Limb (tissue), 2 donors: ENCODE measurements around the gene ARHGAP42.

ENCODE experiments used
- DNase-seq, 2 donors: peaks; one replicate each; pipeline ENCODE4 v3.0.0-alpha.2; 2016; ENCODE audit errors: extremely low spot score in 2 of 2

The ARHGAP42 gene

GRCh38 chr11:101019870-101020269, 332.8 kb downstream of the ARHGAP42 start:
- DNase-seq = no peak

GRCh38 chr11:101022256-101022655, 335.2 kb downstream of the ARHGAP42 start:
- DNase-seq = no peak

- DNase-seq = no peak
Measured at GRCh38 chr11:101028644-101029043, 341.6 kb downstream of the ARHGAP42 start.

- DNase-seq = no peak
Measured at GRCh38 chr11:101030015-101030414, 342.9 kb downstream of the ARHGAP42 start.

GRCh38 chr11:101030692-101031091, 343.6 kb downstream of the ARHGAP42 start:
- DNase-seq = no peak

- DNase-seq = no peak
Measured at GRCh38 chr11:101031713-101032112, 344.6 kb downstream of the ARHGAP42 start.

GRCh38 chr11:101032991-101033390, 345.9 kb downstream of the ARHGAP42 start:
- DNase-seq = no peak

GRCh38 chr11:101034076-101034475, 347.0 kb downstream of the ARHGAP42 start:
- peak; percentile 31 to 47 for DNase-seq

GRCh38 chr11:101035872-101036271, 348.8 kb downstream of the ARHGAP42 start:
- DNase-seq = no peak
